ENCODE results near the gene SCMH1.

Gene SCMH1

GRCh38 chr1:41046347-41046775 lies 195.7 kb downstream of the SCMH1 start:
- no peaks in the 10 kb centered on the region for H3K9me3 Mint-ChIP-seq
- no peak overlapping the region for H3K4me3 Mint-ChIP-seq
- H3K36me3 Mint-ChIP-seq (ENCODE audit: low read depth): peaks cover 26% of the 10 kb centered on the region
- intact Hi-C loops (cut with micrococcal nuclease): no loop called here
- H3K4me1 Mint-ChIP-seq (ENCODE audit: low read depth): peaks cover 20% of the 10 kb centered on the region
- no peak overlapping the region for H3K27ac Mint-ChIP-seq
- no peaks in the 10 kb centered on the region for H3K27me3 Mint-ChIP-seq

- peaks cover 20% of the 10 kb centered on the region for H3K4me1 Mint-ChIP-seq (ENCODE audit: low read depth)
- no peak overlapping the region for H3K27ac Mint-ChIP-seq
- H3K36me3 Mint-ChIP-seq (ENCODE audit: low read depth): peaks cover 26% of the 10 kb centered on the region
- H3K4me3 Mint-ChIP-seq: no peak overlapping the region
- no peaks in the 10 kb centered on the region for H3K9me3 Mint-ChIP-seq
- H3K27me3 Mint-ChIP-seq: no peaks in the 10 kb centered on the region
- intact Hi-C loops (cut with micrococcal nuclease): no loop called here
These were observed 196.4 kb downstream of the SCMH1 start for GRCh38 chr1:41045740-41046139.

- Mint-ChIP-seq H3K4me1 (ENCODE audit: low read depth) (peaks cover 20% of the 10 kb centered on the region), H3K36me3 (ENCODE audit: low read depth) (peaks cover 32% of the 10 kb centered on the region), H3K9me3 (no peaks in the 10 kb centered on the region), H3K27ac (peak overlapping the region; percentile 6), H3K27me3 (no peaks in the 10 kb centered on the region), H3K4me3 (no peak overlapping the region)
- intact Hi-C loops (cut with micrococcal nuclease): no loop called here
These were observed 197.9 kb downstream of the SCMH1 start for GRCh38 chr1:41044187-41044586.

DNA sequence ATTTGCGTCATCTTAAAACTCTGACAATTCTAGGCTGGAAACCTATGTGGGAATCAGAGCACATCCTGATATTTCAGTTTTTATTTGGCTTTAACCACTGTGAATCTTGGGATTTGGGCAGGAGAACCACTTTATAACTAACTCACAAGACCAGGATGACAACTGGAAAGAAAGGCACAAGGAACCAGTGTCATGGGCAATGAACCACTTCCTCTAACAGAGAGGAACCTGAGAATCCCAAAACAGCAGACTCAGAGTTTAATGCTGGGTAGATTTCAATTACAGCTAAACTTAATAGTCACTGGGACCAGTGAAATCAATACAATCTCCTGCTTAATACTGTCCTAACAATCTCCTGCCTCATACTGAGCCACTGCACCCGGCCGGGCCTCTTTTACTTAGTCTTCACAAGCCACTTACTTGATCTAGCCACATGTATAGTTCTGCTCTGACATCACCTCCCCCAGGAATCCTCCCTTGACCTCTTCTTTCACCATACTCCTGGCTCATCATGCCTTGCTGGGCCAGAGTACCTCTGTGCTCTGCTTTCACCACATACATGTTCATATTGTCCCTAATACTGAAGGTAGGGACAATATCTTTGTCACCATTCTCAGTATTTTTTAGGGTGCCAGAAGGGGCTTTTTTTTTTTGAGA lies 200.4 kb downstream of the SCMH1 start:
- H3K36me3 Mint-ChIP-seq (ENCODE audit: low read depth): peaks cover 14% of the 10 kb centered on the region
- H3K27me3 Mint-ChIP-seq: no peaks in the 10 kb centered on the region
- no peaks in the 10 kb centered on the region for H3K9me3 Mint-ChIP-seq
- H3K27ac Mint-ChIP-seq: peak overlapping the region; percentile 40
- intact Hi-C loops (cut with micrococcal nuclease): no loop called here
- H3K4me3 Mint-ChIP-seq: no peak overlapping the region
- H3K4me1 Mint-ChIP-seq (ENCODE audit: low read depth): peaks cover 20% of the 10 kb centered on the region

- H3K4me1 Mint-ChIP-seq (ENCODE audit: low read depth): peaks cover 13% of the 10 kb centered on the region
- intact Hi-C loops (cut with micrococcal nuclease): loop anchor here (10.0 kb wide), 1 partner anchor 87 kb away; no protein-coding TSS in a partner anchor
- no peak overlapping the region for H3K27ac Mint-ChIP-seq
- no peak overlapping the region for H3K4me3 Mint-ChIP-seq
- no peaks in the 10 kb centered on the region for H3K27me3 Mint-ChIP-seq
- peaks cover 6% of the 10 kb centered on the region for H3K36me3 Mint-ChIP-seq (ENCODE audit: low read depth)
- no peaks in the 10 kb centered on the region for H3K9me3 Mint-ChIP-seq
These were observed 204.0 kb downstream of the SCMH1 start for GRCh38 chr1:41038110-41038509.

- no peak overlapping the region for H3K4me3 Mint-ChIP-seq
- H3K27me3 Mint-ChIP-seq: no peaks in the 10 kb centered on the region
- peaks cover 9% of the 10 kb centered on the region for H3K36me3 Mint-ChIP-seq (ENCODE audit: low read depth)
- intact Hi-C loops (cut with micrococcal nuclease): loop anchor here (10.0 kb wide), 1 partner anchor 87 kb away; no protein-coding TSS in a partner anchor
- no peak overlapping the region for H3K27ac Mint-ChIP-seq
- peaks cover 7% of the 10 kb centered on the region for H3K4me1 Mint-ChIP-seq (ENCODE audit: low read depth)
- H3K9me3 Mint-ChIP-seq: no peaks in the 10 kb centered on the region
These were observed 204.8 kb downstream of the SCMH1 start for GRCh38 chr1:41037116-41037903.

- Mint-ChIP-seq H3K4me3 (no peak overlapping the region), H3K27me3 (no peaks in the 10 kb centered on the region), H3K27ac (no peak overlapping the region), H3K36me3 (ENCODE audit: low read depth) (peaks cover 13% of the 10 kb centered on the region), H3K4me1 (ENCODE audit: low read depth) (no peaks in the 10 kb centered on the region), H3K9me3 (no peaks in the 10 kb centered on the region)
- intact Hi-C loops (cut with micrococcal nuclease): loop anchor here (10.0 kb wide), 1 partner anchor 92 kb away; no protein-coding TSS in a partner anchor
These were observed 208.8 kb downstream of the SCMH1 start for GRCh38 chr1:41033272-41033671.

DNA sequence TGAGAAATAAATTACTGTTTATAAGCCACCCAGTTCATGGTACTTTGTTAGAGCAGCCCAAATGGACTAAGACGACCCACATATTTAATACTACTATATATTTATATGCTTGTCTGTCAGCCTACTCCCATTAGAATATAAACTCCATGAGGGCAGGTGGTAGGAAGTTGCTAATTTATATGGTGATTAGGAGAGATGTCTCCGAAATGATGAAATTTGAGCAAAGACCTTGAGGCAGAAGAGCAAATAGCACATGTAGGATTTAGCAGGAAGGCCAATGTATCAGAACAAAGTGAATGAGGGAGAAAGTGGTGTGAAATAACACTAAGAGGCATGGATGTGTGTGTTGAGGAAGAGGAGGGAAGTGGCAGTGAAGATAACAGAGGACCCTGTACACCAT lies 210.0 kb downstream of the SCMH1 start:
- Mint-ChIP-seq H3K4me1 (ENCODE audit: low read depth) (no peaks in the 10 kb centered on the region), H3K27me3 (no peaks in the 10 kb centered on the region), H3K36me3 (ENCODE audit: low read depth) (peaks cover 21% of the 10 kb centered on the region), H3K9me3 (no peaks in the 10 kb centered on the region), H3K27ac (no peak overlapping the region), H3K4me3 (no peak overlapping the region)
- intact Hi-C loops (cut with micrococcal nuclease): loop anchor here (10.0 kb wide), 1 partner anchor 93 kb away; no protein-coding TSS in a partner anchor

GRCh38 chr1:41030872-41031616 lies 211.1 kb downstream of the SCMH1 start:
- Mint-ChIP-seq H3K9me3 (no peaks in the 10 kb centered on the region), H3K27me3 (no peaks in the 10 kb centered on the region), H3K36me3 (ENCODE audit: low read depth) (peaks cover 21% of the 10 kb centered on the region), H3K4me3 (no peak overlapping the region), H3K4me1 (ENCODE audit: low read depth) (no peaks in the 10 kb centered on the region), H3K27ac (no peak overlapping the region)
- intact Hi-C loops (cut with micrococcal nuclease): loop anchor here (10.0 kb wide), 1 partner anchor 94 kb away; no protein-coding TSS in a partner anchor

- no peaks in the 10 kb centered on the region for H3K9me3 Mint-ChIP-seq
- H3K27me3 Mint-ChIP-seq: no peaks in the 10 kb centered on the region
- no peak overlapping the region for H3K4me3 Mint-ChIP-seq
- H3K36me3 Mint-ChIP-seq (ENCODE audit: low read depth): peaks cover 21% of the 10 kb centered on the region
- intact Hi-C loops (cut with micrococcal nuclease): no loop called here
- no peaks in the 10 kb centered on the region for H3K4me1 Mint-ChIP-seq (ENCODE audit: low read depth)
- H3K27ac Mint-ChIP-seq: no peak overlapping the region
These were observed 214.0 kb downstream of the SCMH1 start for GRCh38 chr1:41028034-41028642.

DNA sequence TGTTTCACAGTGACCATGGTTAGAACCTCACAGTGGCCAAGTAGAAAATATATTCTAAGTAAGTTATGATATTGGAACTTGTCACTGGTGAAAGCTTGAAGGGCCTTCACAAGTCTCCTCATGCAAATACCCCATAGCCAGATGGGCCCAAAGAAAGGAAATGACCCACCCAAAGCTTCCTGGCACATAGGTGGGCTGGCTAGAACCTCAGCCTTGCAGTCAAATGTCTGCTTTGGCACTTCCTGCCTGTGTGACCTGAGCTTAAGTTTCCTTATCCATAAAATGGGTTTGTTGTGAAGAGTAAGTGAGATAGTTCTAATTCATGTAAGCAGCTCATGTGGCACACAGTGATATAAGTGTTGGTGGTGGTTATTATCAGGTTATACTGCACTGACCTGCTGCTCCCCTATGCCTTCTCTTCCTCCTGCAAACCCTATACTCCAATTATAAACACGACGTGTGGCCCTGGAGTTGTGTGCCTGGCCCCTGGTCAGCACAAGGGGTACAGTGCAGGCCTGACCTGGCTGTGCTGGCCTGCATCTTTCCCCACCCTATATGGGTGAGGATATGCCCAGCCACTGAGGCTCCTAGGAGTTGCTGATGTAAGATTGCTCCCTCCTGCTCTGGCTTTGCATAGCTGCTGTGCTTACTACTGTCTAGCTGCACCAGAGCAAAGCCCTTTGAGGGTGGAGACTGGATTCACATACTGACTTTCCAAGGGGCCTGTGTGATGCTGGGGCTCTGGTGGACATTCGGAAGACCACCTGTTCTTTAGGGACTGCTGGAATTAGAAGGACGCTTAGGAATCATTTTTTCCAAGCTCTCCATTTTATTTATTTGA lies 215.9 kb downstream of the SCMH1 start:
- H3K9me3 Mint-ChIP-seq: no peaks in the 10 kb centered on the region
- intact Hi-C loops (cut with micrococcal nuclease): no loop called here
- peaks cover 15% of the 10 kb centered on the region for H3K36me3 Mint-ChIP-seq (ENCODE audit: low read depth)
- no peaks in the 10 kb centered on the region for H3K4me1 Mint-ChIP-seq (ENCODE audit: low read depth)
- no peaks in the 10 kb centered on the region for H3K27me3 Mint-ChIP-seq
- no peak overlapping the region for H3K4me3 Mint-ChIP-seq
- H3K27ac Mint-ChIP-seq: no peak overlapping the region

GRCh38 chr1:41024953-41025352 lies 217.2 kb downstream of the SCMH1 start:
- peaks cover 21% of the 10 kb centered on the region for H3K36me3 Mint-ChIP-seq (ENCODE audit: low read depth)
- intact Hi-C loops (cut with micrococcal nuclease): no loop called here
- H3K27ac Mint-ChIP-seq: no peak overlapping the region
- no peaks in the 10 kb centered on the region for H3K27me3 Mint-ChIP-seq
- H3K4me3 Mint-ChIP-seq: no peak overlapping the region
- no peaks in the 10 kb centered on the region for H3K4me1 Mint-ChIP-seq (ENCODE audit: low read depth)
- no peaks in the 10 kb centered on the region for H3K9me3 Mint-ChIP-seq

Measured in dendritic cell treated with granulocyte-macrophage colony-stimulating factor and Interleukin-4, amounts not matched to agents 40 ng/mL and 50 ng/mL, for 4 days (primary cell).